ENCODE data around the gene MBNL2.

GRCh38 chr13:97394542-97394941 lies 172.4 kb downstream of the MBNL2 start:
- TF ChIP-seq CTCF (IDR thresholded peaks at IDR 0.05) (no peak), NR2C2 (CRISPR knock-in tag; IDR thresholded peaks at IDR 0.05) (no peak), ELF4 (CRISPR knock-in tag; IDR thresholded peaks at IDR 0.05; ENCODE audit: low read depth) (no peak), ZMAT4 (CRISPR knock-in tag; IDR thresholded peaks at IDR 0.05) (no peak), SP1 (CRISPR knock-in tag; conservative IDR thresholded peaks at IDR 0.05) (no peak), FOXP4 (CRISPR knock-in tag; IDR thresholded peaks at IDR 0.05) (no peak), ATF1 (CRISPR knock-in tag; IDR thresholded peaks at IDR 0.05) (no peak)
